HG02610 (cell line): ENCODE data around the gene FGA.

Experiments used
- ATAC-seq: cut with Tn5 transposase; IDR thresholded peaks from one replicate; pipeline ENCODE4 v1.9.1; 2021; ENCODE audit warnings: mild to moderate bottlenecking, moderate library complexity; ENCODE audit not compliant: unreplicated experiment

Gene FGA

GRCh38 chr4:154590329-154591006, at the start of gene FGA:
FGA (minus strand) TSS chr4:154590742; CDS start chr4:154590687, 55 bp downstream.
- no peak for ATAC-seq

GRCh38 chr4:154634058-154634457, 43.5 kb upstream of the FGA start:
- ATAC-seq, result no peak

GRCh38 chr4:154631828-154632227, 41.3 kb upstream of the FGA start:
- ATAC-seq, result no peak

- ATAC-seq, result no peak
These were observed 39.8 kb upstream of the FGA start for GRCh38 chr4:154630324-154630723.

GRCh38 chr4:154626793-154627484, 36.4 kb upstream of the FGA start:
- peak; percentile 90 for ATAC-seq

GRCh38 chr4:154625971-154626370, 35.4 kb upstream of the FGA start:
- no peak for ATAC-seq

GRCh38 chr4:154623995-154624394, 33.5 kb upstream of the FGA start:
- no peak for ATAC-seq

- ATAC-seq, result no peak
These were observed 32.9 kb upstream of the FGA start for GRCh38 chr4:154623436-154623835.

GRCh38 chr4:154622598-154622997, 32.1 kb upstream of the FGA start:
- peak; percentile 60 for ATAC-seq

- no peak for ATAC-seq
These were observed 29.6 kb upstream of the FGA start for GRCh38 chr4:154620111-154620510.

GRCh38 chr4:154618708-154619315, 28.3 kb upstream of the FGA start:
- ATAC-seq, result peak; percentile 70

GRCh38 chr4:154617820-154618317, 27.3 kb upstream of the FGA start:
- ATAC-seq, result no peak

- peak; percentile 97 for ATAC-seq
These were observed 26.2 kb upstream of the FGA start for GRCh38 chr4:154616731-154617130.

- ATAC-seq, result no peak
These were observed 25.7 kb upstream of the FGA start for GRCh38 chr4:154616287-154616686.

- no peak for ATAC-seq
These were observed 24.7 kb upstream of the FGA start for GRCh38 chr4:154615211-154615610.

GRCh38 chr4:154614306-154614705, 23.8 kb upstream of the FGA start:
- ATAC-seq, result no peak

- ATAC-seq, result no peak
These were observed 22.2 kb upstream of the FGA start, which contains the start of gene FGG for GRCh38 chr4:154612472-154613414. FGG (minus strand) TSS chr4:154612656; CDS start chr4:154612609, 47 bp downstream.

GRCh38 chr4:154611833-154612232, 21.3 kb upstream of the FGA start:
- ATAC-seq, result no peak

GRCh38 chr4:154610582-154610981, 20.0 kb upstream of the FGA start:
- ATAC-seq, result no peak

GRCh38 chr4:154609532-154609931, 19.0 kb upstream of the FGA start:
- no peak for ATAC-seq
